GM04503 (cell line): ENCODE measurements around the gene CYSRT1.
"Not testable (repeated sequence)": the region's sequence is repeated elsewhere in the genome, so short reads cannot be mapped to it uniquely, and the experiment has no call there.

Experiments used
- DNase-seq: peaks from one replicate; pipeline ENCODE4 v3.0.0-alpha.2; 2012; ENCODE audit warnings: low read depth

Gene CYSRT1

DNA sequence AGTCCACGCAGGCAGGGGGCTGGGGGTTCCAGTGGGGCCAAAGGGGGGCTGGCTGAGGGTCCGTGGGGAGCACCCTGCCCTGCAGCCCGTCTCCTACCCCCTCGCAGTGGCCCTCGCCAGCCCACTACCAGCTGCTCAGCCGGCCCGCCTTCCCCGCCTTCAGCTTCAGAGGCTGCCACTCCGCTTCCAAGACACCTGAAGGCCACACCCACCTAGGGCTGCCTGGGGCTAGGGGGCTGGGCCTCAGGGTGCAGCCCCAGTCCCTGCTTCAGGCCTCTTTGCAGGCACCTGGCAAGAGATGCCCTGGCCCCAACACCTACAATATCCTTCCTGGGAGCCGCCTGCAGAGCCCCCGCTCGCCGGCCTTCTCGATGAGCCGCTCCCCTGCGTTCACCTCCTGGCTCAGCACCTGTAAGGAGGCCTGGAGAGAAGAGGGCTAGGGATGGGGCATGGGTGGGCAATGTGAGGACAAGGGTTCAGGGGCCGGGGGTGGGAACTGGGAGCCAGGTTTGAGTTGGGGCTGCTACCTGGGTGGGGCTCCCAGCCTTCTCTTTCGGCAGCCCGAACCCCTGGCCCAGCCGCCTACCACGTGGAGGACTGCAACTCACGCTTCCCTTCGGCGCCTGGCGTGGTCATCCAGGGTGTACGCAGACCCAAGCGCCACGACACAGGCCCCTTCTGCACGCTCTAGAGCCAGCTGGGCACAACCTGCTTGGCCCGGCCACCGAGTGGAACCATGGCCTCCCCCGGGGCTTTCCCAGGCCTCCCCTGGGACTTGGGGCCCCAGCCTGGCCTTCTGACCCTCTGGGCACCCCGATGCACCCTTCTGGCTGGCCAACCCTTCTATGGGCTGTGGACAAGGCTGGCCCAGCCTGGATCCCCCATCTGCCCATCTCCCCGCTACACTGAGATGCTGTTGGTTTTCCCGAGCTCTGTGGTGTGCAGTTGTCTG is 27.9 kb downstream of the CYSRT1 start:
- no peak for DNase-seq

DNA sequence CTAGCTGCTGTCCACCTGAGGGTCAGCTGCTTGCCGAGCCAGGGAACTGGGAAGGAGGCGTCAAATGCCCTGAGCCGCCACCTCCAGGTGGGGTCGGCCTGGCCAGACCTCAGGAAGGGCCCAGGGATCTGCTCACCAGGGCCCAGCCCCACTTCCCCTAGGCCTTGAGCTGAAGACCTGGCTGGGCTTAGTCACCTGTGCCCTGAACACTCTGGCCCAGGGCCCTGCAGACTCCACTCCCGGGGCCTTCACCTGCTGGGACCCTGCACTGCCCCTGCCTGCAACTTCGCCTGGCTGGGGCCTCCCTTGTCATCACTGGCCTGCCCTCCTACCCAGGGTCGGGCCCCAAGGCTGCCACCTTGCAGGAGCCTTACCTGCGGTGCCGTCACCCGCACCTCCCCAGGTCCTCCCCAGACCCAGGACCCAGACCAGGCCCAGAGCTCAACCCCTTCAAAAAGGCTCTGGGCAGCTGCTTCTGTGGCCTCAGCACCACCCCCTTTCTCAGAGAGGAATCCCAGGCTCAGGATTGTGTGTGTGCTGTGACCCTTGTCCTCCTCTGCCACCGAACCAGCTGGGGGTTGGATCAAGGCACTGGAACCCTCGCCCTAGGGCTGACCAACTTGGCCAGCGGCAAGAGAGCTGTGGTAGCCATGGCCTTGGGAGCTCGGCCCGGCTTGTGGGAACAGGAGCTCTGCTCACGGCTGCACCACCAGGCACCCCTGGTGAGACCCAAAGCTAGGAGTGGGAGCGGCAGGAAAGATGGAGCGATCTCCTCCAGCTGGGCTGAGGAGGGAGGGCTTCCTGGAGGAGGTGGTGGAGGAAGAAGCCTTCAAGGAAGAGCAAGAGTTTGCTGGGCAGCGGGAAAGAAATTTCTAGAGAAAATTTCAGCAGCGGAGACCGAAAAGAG is 29.0 kb downstream of the CYSRT1 start:
- DNase-seq = no peak

DNA sequence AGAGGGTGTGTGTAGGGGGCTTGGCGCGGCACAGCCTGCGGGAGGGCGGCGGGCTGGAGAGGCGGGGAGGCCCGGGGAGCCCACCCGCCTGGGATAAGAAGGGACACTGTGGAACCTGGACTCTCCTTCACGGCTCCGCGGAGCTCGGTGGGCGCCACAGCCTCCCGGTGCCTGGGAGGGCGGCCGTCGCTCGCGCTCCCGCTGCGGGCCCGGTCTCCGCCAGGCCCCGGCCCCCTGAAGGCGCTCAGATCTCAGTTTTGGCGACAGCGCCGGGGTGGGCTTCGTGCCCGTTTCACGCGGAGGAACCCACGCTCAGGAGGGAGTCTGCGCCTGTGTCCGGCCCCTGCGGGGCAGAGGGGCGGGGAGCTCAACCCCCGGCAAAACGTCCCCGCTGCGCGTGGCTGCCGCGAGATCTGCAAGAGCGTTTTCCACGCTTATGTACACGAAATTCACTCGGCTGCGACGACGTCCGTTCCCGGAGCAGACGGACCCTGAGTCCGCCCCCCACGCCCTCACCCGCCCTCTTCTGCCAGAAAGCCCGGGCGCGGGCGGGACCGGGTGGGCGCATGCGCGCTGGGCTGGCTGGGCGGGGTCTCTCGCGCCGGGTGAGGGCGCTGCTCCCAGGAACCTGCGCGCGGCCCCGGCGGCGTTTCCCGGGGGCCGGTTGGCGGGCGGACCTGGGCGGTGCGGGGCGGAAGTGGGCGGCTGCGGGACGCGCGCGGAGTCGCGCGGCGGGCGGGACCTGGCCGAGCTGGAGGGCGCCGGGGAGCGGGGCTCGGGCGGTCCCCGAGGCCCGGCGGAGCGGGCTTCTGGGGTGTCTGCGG is 29.9 kb downstream of the CYSRT1 start, which contains the start of gene NELFB:
TSS of gene NELFB (plus strand) at position 704 of the 824 bp plus-strand sequence.
- DNase-seq = peak; percentile 33

DNA sequence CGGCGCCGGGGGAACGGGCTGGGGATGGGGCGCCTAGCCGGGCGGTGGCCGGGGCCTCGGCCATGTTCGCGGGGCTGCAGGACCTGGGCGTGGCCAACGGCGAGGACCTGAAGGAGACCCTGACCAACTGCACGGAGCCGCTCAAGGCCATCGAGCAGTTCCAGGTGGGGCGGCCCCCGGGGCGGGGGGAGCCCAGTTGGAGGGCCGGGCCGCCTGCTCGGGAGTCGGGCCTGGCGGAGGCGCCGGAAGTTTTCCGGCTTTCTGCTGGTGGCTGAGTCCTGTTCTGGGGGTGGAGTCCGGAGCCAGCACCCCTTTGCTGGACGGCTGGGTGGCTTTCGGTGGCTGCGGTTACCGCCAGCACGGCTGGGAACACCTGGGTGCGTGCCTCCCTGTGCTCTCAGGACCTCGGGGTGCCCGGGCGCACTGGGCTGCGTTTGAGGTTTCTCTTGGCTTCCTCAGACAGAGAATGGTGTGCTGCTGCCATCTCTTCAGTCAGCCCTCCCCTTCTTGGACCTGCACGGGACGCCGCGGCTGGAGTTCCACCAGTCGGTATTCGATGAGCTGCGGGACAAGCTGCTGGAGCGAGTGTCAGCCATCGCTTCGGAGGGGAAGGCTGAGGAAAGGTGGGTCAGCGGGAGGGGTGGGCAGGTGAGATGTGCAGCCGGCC is 30.6 kb downstream of the CYSRT1 start:
- DNase-seq = no peak

DNA sequence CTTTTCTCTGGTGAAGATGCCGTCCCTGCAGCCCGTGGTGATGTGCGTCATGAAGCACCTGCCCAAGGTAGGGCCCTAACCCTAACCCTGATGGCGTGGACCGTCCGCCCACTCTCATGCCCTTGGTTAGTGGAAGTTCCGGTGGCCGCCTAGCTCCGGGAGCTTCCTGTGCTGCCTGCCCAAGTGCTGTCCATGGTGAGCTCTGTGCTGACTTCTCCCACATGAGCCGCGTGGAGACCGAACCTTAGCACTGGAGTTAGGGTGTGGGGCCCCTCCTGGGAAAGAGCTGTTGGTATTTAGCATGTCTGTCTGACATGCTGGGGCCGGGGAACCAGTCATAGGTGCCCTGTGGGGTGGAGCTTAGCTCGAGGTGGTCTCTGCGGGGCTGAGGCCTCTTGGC is 31.4 kb downstream of the CYSRT1 start:
- DNase-seq = no peak

DNA sequence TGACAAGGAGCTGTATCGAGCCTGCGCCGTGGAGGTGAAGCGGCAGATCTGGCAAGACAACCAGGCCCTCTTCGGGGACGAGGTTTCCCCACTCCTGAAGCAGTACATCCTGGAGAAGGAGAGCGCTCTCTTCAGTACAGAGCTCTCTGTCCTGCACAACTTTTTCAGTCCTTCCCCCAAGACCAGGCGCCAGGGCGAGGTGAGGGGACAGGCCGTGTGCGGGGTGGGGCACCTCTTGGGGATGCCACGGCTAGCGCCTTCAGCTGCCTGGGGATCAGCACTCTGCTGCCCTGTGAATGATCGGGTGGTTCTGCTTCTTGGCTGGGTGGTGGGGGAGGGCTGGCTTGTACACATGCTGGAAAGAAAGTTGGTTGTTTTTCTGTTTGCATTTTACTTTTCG is 31.9 kb downstream of the CYSRT1 start:
- DNase-seq = no peak

DNA sequence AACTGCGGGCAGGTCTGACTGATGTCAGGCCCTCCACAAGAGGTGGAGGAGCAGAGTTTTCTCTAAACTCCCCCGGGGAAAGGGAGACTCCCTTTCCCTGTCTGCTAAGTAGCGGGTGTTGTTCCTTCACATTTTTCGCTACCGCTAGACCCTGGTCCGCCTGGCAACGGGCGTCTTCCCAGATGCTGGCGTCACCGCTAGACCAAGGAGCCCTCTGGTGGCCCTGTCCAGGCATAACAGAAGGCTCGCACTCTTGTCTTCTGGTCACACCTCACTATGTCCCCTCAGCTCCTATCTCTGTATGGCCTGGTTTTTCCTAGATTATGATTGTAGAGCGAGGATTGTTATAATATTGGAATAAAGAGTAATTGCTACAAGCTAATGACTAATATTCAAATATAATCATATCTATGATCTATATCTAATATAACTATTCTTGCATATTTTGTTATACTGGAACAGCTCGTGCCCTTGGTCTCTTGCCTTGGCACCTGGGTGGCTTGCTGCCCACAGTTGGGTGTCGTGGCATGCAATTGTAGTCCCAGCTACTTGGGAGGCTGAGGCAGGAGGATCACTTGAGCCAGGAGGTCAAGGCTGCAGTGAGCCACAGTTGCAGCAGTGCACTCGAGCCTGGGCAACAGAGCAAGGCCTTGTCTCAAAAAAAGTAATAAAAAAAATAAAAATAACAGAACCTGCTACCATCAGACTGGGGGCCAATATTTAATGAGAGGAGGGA is 37.4 kb downstream of the CYSRT1 start:
- not testable (repeated sequence) for DNase-seq

DNA sequence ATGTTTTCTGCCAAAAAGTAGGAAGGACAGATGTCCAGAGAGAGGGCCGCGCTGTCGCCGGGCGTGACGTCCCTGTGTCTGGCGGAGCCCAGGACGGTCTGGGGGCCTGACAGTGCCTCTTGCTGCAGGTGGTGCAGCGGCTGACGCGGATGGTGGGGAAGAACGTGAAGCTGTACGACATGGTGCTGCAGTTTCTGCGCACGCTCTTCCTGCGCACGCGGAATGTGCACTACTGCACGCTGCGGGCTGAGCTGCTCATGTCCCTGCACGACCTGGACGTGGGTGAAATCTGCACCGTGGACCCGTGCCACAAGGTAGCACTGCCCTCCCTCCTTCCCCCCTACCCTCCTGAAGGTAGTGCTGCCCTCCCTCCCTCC is 37.9 kb downstream of the CYSRT1 start:
- no peak for DNase-seq

DNA sequence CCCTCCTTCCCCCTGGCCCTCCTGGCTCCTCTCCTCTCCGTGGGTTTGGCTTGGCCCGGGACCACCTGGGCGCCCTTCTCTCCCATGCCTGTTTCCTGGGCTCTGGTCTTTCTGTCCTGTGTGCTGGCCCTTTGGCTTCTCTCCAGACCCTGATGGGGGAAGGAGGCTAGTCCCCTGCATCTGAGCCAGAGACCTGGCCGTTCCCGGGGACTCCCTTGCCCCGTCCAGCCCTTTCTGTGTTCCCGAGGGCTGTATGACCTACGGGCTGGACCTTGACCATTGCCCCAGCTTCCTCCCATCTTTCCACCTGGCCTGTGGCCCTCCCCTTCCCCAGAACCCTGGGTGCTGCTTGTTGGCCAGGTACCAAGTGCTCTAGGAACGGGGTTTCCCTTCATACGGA is 38.5 kb downstream of the CYSRT1 start:
- DNase-seq = no peak

DNA sequence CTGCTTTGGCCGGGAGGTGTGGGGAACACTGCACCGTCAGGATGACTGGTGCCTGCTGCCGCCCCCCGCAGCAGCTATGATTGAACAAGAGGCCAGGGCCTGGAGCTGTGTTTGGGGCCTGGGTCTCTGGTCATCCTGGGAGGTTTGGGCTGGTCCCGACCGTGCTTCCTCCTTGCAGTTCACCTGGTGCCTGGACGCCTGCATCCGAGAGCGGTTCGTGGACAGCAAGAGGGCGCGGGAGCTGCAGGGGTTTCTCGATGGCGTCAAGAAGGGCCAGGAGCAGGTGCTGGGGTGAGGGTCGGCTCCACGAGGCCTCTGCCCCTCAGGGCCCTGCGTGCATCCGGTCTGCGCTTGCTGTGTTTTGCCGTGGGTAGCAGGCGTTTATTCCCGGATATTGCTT is 39.1 kb downstream of the CYSRT1 start:
- DNase-seq = no peak

DNA sequence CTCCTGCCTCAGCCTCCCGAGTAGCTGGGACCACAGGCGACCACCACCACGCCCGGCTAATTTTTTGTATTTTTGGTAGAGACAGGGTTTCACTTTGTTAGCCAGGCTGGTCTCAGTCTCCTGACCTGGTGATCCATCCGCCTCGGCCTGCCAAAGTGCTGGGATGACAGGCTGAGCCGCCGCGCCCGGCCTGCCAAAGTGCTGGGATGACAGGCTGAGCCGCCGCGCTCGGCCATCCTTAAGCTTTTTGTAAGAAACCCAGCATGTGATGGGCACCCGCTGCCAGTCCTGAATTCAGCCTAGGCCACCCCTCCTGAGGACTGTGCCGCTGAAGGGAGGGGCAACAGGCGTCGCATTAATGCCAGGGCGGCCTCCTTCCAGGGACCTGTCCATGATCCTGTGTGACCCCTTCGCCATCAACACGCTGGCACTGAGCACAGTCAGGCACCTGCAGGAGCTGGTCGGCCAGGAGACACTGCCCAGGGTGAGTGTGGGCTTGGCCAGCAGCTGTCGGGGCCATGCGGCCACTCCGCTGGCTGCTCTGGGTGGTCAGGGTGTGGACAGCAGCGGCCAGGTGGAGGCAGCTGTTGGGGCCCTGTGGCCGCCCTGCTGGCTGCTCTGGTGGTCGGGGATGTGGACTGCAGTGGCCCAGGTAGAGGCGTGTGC is 40.7 kb downstream of the CYSRT1 start:
- no peak for DNase-seq

DNA sequence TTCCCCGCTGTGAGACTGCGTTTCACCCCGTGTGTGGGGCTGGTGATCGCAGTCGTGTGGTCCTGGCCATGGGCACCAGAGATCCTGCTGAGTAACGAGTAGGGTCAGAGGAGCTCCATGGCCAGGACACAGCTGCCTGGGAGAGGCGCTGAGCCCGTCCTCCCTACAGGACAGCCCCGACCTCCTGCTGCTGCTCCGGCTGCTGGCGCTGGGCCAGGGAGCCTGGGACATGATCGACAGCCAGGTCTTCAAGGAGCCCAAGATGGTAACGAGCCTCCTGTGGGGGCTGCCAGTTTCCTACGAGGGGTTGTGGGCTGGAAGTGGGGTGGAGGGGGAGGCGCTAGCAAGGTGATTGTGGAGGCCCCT is 41.2 kb downstream of the CYSRT1 start:
- DNase-seq = no peak

DNA sequence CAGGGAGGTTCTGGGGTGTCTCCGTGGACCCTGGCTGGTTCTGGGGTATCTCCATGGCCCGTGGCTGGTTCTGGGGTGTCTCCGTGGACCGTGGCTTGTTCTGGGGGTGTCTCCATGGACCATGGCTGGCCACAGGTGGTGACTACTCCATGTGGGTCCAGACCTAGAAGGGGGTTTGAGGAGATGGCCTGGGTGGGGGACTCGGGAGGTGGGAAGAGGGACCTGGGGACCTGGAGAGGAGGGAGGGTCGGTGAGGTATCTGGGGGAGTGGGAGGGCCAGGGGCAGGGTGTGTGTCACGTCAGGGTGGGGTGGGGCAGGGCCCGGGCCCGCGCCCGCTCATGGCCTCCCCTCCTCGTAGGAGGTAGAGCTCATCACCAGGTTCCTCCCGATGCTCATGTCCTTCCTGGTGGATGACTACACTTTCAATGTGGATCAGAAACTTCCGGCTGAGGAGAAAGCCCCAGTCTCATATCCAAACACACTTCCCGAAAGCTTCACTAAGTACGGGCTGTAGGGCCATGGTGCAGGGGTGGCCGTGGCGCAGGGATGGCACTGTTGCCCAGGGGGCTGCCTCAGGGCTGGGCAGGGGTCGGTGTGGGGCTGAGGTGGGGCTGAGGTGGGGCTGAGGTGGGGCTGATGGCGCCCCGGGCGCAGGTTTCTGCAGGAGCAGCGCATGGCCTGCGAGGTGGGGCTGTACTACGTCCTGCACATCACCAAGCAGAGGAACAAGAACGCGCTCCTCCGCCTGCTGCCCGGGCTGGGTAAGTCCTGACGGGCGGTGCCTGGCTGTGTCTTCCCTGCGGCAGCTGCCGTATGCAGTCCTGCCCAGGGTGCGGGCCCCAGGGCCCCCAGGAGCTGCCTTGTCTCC is 41.8 kb downstream of the CYSRT1 start:
- DNase-seq = no peak

DNA sequence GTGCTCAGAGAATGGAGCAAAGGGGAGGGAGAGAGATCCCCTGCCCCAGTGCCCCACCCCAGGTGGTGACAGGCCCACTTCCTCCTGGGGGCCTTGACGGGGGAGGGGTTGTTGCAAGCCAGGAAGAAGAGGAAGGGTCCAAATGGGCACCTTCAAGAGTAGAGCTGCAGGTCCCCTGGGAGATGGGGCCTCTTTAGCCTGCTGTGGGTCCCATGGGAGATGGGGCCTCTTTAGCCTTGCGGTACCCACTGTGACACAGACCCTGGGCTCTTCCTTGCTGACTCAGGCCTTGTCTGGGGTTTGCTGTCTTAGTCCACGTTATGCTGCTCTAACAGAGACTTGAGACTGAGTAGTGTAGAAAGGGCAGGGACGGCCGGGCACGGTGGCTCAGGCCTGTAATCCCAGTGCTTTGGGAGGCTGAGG is 43.0 kb downstream of the CYSRT1 start:
- DNase-seq = no peak

DNA sequence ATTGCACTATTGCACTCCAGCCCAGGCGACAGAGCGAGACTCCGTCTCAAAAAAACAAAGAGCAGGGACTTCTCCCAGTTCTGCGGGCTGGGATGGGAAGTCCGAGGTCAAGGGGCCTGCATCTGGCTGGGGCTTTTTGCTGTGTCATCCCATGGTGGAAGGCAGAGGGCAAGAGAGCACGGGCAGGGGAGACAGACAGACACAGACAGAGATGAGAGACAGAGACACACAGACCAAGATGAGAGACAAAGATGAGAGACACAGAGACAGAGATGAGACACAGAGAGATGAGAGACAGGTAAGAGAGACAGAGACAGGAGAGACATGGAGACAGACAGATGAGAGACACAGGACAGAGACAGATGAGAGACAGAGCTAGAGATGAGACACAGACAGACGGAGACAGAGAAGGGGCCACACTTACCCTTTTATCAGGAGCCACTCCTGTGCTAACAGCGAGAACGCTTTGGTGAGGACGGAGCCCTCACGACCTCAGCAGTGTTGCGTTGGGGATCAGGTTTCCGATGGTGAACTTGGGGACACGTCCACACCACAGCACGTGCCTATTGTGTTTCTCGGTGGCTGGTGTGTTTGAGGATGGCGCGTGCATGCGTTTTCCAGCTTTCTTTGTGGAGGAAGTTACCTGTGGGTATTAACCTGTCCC is 43.7 kb downstream of the CYSRT1 start:
- no peak for DNase-seq

DNA sequence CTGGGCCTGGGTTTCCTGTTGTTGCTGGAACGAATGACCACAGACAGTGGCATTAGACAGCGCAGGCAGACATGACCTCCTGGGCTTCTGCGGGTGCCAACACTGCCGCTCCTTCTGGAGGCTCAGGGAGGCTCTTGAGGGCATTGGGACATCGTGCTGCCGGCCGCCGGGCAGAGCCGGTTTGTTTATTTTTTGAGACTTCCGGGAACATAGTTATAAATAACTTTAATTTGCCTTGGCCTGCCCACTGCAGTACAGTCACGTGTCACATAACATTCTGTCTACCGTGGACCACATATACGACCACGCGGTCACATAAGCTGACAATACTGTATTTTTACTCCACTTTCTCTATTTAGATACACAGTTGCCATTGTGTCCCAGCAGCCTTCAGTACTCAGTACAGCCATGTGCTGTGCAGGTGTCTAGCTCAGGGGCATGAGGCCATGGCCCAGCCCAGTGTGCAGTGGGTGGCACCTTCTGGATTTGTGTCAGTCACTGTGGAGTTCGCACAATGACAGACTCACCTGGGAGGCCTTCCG is 44.3 kb downstream of the CYSRT1 start:
- no peak for DNase-seq

DNA sequence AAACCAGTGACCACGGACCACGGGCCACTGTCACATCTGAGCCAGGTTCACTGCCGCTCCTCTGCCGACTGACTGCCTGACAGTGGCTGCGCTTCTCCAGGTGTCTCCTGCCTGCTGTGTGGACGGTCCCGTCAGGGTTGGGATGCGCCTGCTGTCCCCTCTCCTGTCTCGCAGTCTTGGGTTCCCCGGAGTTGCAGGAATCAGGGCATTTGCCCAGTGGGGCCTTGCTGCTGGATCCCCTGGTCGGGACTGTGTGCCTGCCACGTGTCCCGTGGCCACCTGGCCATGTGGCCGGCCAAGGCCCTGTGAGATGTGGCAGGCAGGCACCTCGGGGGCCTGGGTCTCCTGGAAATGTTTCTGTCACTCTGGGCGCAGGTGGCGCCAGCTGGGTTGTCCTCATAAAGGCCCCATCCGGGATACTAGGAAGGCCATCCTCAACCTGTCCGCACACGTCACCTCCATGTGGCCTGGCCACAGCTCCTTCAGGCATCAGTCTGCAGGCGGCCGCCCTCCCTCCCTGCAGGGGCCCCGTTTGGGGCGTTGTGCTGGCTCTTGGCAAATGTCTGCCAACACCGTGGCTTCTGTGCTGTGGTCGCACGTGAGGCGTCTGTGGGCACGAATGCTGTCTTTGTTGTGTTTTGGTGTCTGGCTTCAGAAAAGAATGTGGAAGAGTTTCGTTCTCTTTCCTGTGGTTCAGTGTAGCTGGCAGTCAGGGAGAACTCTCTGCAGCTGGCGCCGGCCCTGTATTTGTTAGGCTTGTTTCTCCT is 46.1 kb downstream of the CYSRT1 start:
- no peak for DNase-seq

DNA sequence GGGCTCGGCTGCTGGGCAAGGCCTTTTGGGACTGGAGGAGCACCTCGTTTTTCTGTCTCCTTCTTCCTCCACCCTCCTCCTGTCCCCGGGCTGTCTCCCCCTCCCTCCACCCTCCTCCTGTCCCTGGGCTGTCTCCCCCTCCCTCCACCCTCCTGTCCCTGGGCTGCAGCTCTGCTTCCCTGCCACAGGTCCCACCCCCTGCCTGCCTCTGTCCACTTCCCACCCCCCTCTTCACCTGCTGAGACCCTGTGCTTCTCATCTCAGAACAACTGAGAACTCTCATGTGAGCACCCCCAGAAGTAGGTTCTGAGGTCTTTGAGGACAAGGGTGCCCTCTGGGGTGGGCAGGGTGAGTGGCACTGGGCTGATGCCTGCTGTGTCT is 46.7 kb downstream of the CYSRT1 start:
- no peak for DNase-seq
